HG02938 (cell line): ENCODE data around the gene EDRF1.
"Not testable (repeated sequence)": the region's sequence is repeated elsewhere in the genome, so short reads cannot be mapped to it uniquely, and the experiment has no call there.

ENCODE experiments used
- ATAC-seq: cut with Tn5 transposase; IDR thresholded peaks from one replicate; pipeline ENCODE4 v1.9.1; 2021; ENCODE audit warnings: mild to moderate bottlenecking, moderate library complexity; ENCODE audit not compliant: unreplicated experiment

The EDRF1 gene

DNA sequence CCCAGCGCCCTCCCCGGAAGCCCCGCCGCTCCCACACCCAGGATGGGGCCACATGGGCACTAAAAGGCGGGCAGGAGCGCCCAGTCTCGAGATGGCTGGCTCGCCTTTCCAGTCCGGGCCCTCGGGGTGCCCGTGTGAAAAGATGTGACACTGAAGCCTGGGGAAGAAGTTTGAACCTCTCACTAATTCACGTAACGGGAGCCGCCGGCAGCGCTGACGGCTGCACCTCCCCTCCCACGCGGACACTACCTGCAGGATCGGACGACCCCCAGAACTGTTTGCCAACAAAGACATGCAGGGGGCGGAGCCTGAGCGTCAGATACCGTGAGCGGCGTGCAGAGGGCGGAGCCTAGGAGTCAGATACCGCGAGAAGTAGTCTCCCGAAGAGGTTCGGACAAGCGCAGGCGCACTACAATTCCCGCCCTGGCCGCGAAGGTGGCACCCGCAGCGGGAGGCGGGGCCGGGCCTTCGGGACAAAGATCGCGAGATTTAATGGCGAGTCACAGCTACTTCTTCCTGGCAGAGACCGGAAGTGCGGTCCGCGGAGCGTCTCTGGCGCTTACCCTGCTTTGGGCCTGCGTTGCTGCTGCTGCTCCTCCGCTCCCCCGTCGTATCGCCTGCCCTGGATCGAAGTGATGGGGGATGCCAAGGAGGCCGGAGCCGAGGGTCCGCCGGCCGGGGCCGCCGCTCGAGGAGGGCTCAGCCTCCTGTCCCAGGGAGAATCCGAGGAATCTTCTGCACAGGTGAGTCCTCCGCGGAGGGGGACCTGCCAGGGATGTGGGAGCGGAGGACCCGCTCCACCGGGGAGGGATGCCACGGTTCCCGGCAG is at the start of gene EDRF1:
Gene EDRF1 (plus strand): TSS at position 537 of the 829 bp plus-strand sequence. CDS start 99 bp downstream, at position 636.
- ATAC-seq, result peak; percentile 89

DNA sequence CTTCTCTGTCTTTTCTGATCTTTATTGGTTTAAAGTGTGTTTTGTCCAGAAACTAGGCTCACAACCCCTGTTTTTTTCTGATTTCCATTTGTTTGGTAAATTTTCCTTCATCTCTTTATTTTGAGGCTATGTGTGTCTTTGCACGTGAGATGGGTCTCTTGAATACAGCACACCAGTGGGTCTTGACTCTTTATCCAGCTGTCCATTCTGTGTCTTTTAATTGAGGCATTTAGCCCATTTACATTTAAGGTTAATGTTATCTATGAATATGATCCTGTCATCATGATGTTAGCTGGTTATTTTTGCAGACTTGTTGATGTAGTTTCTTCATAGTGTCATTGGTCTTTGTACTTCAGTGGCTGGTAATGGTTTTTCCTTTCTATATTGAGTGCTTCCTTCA is 46.6 kb upstream of the EDRF1 start:
- no peak for ATAC-seq

- no peak for ATAC-seq
Observed at GRCh38 chr10:125679436-125679835, 40.1 kb upstream of the EDRF1 start.

DNA sequence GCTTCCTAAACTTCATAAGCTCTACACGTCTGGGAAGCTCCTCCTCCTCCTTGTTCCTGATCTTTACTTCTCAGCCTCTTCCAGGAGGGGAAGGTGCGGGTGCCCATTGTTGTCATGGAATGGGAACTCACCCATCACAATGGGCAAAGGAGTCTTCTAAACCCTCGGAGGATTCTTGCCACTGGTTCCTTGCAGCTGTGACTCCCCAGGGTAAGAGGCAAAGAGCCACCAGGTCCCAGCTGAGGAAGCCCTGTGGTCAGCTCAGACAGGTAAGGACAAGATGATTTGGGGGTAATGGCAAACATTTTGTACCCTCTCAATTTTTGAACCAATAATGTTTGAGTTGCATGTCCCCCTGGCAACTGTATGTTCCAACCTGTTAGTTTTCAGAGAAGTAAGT is 36.4 kb upstream of the EDRF1 start, which contains the start of gene TEX36:
Gene TEX36 (minus strand): TSS at position 101 of the 400 bp plus-strand sequence. CDS start 174 bp downstream, outside the sequence.
- ATAC-seq, result no peak

DNA sequence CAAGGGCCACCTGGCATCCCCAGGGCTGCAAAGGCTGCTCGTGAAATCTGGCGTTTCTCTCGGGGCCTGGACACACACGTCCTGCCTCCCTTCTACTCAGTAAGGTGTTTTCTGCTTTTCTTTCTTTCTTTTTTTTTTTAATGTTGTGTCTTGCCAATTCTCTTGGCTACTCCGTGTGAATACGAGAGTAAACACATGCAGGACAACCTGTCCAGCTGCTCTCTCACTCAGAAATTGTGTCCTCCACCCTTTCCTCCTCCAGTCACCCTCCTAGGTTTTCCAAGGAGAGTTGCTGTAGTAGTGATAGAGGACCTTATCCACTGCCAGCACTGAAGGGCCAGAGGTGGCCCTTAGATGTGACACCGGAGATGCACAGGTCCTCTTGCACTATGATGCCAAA is 35.7 kb upstream of the EDRF1 start:
- no peak for ATAC-seq

- ATAC-seq, result no peak
Observed at GRCh38 chr10:125684581-125684980, 34.9 kb upstream of the EDRF1 start.

GRCh38 chr10:125687507-125688185 is 31.9 kb upstream of the EDRF1 start:
- no peak for ATAC-seq

GRCh38 chr10:125689955-125690569 is 29.4 kb upstream of the EDRF1 start:
- ATAC-seq, result no peak

GRCh38 chr10:125691160-125691981 is 28.1 kb upstream of the EDRF1 start:
- no peak for ATAC-seq

- no peak for ATAC-seq
Observed at GRCh38 chr10:125692196-125692595, 27.3 kb upstream of the EDRF1 start.

DNA sequence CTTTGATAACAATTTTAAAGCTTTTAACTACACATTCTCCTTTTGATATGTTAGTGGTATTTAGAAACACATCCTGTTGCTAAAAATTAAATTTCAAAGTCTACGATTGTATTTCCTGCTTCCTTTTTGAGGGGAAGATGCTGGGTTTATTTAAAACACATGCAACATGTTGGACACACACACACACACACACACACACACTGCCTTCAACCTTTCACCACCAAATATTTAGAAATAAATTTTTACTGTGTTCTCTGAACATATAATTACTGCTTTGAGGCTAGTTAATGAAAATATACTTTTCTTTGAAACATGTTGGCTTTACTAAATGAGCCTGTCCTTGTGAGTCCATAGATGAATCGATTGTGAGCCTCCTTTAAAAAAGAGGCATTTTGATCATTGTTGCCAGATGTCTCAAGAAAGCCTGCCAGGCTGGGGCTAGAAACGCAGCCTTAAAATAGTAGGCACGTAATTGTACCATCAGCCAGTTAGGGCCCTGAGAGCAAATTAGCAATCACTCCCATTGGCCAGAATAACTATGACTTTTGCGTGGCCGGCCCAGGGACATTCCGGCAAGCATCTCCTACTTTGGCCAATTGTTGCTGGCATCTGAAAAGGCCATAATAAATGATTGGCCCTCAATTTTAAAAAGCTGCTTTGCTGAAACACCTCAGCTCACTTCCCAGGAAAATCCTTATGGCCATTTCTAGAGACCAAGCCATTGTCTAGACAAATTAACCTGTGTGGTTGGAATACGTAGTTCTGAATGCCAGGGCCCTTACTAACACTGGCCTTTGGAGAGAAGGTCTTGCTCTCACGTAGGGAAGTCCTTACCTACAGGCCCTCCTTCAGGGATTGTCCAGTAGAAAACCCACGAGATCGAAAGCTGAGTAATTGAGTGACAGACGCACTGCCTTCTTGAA is 26.6 kb upstream of the EDRF1 start:
- ATAC-seq, result no peak

- no peak for ATAC-seq
Observed at GRCh38 chr10:125693524-125693847, 26.0 kb upstream of the EDRF1 start.

GRCh38 chr10:125694883-125695282 is 24.6 kb upstream of the EDRF1 start:
- ATAC-seq, result no peak

DNA sequence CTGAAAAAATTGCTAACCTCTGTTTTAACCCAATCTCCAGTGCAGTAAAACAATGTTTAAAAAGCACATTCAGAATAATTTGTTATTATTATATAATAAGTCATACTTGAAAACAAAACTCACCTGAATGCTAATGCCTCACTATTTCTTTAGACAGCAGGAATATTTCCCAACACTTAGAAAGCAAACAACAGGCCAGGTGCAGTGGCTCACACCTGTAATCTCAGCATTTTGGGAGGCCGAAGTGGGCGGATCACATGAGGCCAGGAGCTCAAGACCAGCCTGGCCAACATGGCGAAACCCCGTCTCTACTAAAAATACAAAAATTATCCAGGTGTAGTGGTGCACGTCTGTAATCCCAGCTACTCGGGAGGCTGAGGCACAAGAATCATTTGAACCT is 22.6 kb upstream of the EDRF1 start:
- not testable (repeated sequence) for ATAC-seq

GRCh38 chr10:125698481-125698998 is 21.0 kb upstream of the EDRF1 start:
- no peak for ATAC-seq

DNA sequence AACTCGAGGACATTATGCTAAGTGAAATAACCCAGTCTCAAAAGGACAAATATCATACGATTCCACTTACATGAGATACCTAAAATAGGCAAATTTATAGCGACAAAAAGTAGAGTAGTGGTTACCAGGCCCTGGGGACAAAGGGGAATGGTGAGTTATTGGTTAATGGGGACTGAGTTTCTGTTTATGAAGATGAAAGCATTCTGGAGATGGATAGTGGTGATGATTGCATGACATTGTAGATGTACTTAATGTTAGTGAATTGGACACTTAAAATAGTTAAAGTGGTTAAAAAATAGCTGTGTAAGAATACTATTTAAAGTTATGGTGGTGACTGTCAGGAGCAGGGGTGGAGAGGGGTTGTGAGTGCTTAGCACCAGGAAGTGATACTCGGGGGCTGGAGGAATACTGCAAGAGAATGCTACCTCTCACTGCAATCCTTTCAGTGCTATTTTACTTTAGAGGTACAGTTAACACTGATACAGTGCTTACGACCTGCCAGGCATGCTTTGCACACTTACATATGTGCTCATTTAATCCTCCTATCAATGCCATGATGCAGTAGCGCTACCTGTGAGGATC is 19.9 kb upstream of the EDRF1 start:
- ATAC-seq, result no peak

DNA sequence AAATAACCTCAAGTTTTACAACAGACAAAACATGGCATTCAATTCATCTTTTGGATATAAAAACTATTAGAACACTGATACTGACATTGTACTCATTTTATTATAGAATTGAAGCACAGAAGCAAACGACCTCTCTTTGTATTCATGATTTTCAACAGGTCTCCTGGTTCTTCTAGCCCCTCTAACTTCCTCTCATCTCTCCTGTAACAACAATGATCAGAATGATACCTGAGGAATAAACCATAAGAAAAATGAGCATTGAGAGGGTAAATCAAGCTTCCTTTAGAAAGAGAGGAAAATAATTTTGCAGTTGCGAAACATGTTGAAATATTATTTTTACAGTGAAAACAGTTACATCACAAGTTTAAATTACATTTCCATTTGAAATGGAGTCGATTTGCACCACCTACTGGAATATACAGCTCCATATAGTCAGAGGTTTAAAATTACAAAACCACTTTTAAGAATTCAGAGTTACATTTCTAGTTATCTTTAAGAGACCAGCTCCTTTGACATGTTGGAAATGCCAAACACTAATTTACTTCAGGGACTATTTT is 19.1 kb upstream of the EDRF1 start:
- ATAC-seq, result no peak

- no peak for ATAC-seq
Observed at GRCh38 chr10:125707541-125708468, 11.7 kb upstream of the EDRF1 start.
